Measurements from ENCODE around the gene NR1H4. TPM values are rescaled to one million over a fixed set of nuclear protein-coding genes. Genes with fewer than 3 reads are reported as not detected.

Gene NR1H4
- total and polyA plus RNA-seq, 2 of the 13 experiments (the other 11 are each of a cell fraction or from before 2014, with no cell fraction given) = 27.3 to 114 TPM

- TF ChIP-seq, protein P1, sequence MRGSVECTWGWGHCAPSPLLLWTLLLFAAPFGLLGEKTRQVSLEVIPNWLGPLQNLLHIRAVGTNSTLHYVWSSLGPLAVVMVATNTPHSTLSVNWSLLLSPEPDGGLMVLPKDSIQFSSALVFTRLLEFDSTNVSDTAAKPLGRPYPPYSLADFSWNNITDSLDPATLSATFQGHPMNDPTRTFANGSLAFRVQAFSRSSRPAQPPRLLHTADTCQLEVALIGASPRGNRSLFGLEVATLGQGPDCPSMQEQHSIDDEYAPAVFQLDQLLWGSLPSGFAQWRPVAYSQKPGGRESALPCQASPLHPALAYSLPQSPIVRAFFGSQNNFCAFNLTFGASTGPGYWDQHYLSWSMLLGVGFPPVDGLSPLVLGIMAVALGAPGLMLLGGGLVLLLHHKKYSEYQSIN (CRISPR knock-in tag; IDR thresholded peaks at IDR 0.05; ENCODE audit: borderline replicate concordance) = no peak
- TF ChIP-seq ZNF878 (CRISPR knock-in tag; IDR thresholded peaks at IDR 0.05) (no peak), ZNF883 (CRISPR knock-in tag; IDR thresholded peaks at IDR 0.05; ENCODE audit: not compliant biosample characterization) (no peak), ZNF652 (CRISPR knock-in tag; IDR thresholded peaks at IDR 0.05; ENCODE audit: borderline replicate concordance, low read depth) (peak; percentile 77), NCOA1 (CRISPR knock-in tag; IDR thresholded peaks at IDR 0.05) (no peak), AKAP8 (CRISPR knock-in tag; IDR thresholded peaks at IDR 0.05) (no peak), PCBP1 (IDR thresholded peaks at IDR 0.05; ENCODE audit: borderline replicate concordance, low read depth, low read length) (no peak), MXD3 (CRISPR knock-in tag; IDR thresholded peaks at IDR 0.05) (no peak), ZBTB21 (CRISPR knock-in tag; IDR thresholded peaks at IDR 0.05) (0 out of 2 replicates have a peak, but pooled peaks have one; percentile 32), SMARCE1 (IDR thresholded peaks at IDR 0.05; ENCODE audit: borderline replicate concordance) (no peak), RAD51 (IDR thresholded peaks at IDR 0.05; ENCODE audit: borderline replicate concordance) (no peak), ZNF510 (CRISPR knock-in tag; IDR thresholded peaks at IDR 0.05; ENCODE audit: low read depth) (no peak), ZNF724P (CRISPR knock-in tag; IDR thresholded peaks at IDR 0.05; ENCODE audit: borderline replicate concordance) (no peak), MLLT10 (CRISPR knock-in tag; IDR thresholded peaks at IDR 0.05) (no peak), CHCHD3 (CRISPR knock-in tag; IDR thresholded peaks at IDR 0.05) (no peak), RBM39 (IDR thresholded peaks at IDR 0.05; ENCODE audit: low read depth, low read length, poor library complexity, severe bottlenecking) (no peak), JUN (CRISPR knock-in tag; IDR thresholded peaks at IDR 0.05) (no peak), HMG20B (CRISPR knock-in tag; conservative IDR thresholded peaks at IDR 0.05) (0 out of 2 replicates have a peak, but pooled peaks have one; percentile 46), NFKBIZ (CRISPR knock-in tag; IDR thresholded peaks at IDR 0.05) (peak; percentile 40; the same call in 1 of the 2 replicates), REXO4 (CRISPR knock-in tag; IDR thresholded peaks at IDR 0.05; ENCODE audit: borderline replicate concordance) (no peak), ZNF44 (CRISPR knock-in tag; IDR thresholded peaks at IDR 0.05) (no peak), ZNF781 (CRISPR knock-in tag; IDR thresholded peaks at IDR 0.05; ENCODE audit: borderline replicate concordance, not compliant biosample characterization) (no peak)
- TF ChIP-seq, protein P2, sequence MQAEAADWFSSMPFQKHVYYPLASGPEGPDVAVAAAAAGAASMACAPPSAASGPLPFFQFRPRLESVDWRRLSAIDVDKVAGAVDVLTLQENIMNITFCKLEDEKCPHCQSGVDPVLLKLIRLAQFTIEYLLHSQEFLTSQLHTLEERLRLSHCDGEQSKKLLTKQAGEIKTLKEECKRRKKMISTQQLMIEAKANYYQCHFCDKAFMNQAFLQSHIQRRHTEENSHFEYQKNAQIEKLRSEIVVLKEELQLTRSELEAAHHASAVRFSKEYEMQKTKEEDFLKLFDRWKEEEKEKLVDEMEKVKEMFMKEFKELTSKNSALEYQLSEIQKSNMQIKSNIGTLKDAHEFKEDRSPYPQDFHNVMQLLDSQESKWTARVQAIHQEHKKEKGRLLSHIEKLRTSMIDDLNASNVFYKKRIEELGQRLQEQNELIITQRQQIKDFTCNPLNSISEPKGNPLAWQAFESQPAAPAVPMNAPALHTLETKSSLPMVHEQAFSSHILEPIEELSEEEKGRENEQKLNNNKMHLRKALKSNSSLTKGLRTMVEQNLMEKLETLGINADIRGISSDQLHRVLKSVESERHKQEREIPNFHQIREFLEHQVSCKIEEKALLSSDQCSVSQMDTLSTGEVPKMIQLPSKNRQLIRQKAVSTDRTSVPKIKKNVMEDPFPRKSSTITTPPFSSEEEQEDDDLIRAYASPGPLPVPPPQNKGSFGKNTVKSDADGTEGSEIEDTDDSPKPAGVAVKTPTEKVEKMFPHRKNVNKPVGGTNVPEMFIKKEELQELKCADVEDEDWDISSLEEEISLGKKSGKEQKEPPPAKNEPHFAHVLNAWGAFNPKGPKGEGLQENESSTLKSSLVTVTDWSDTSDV (CRISPR knock-in tag; IDR thresholded peaks at IDR 0.05) = no peak
- TF ChIP-seq, protein P3, sequence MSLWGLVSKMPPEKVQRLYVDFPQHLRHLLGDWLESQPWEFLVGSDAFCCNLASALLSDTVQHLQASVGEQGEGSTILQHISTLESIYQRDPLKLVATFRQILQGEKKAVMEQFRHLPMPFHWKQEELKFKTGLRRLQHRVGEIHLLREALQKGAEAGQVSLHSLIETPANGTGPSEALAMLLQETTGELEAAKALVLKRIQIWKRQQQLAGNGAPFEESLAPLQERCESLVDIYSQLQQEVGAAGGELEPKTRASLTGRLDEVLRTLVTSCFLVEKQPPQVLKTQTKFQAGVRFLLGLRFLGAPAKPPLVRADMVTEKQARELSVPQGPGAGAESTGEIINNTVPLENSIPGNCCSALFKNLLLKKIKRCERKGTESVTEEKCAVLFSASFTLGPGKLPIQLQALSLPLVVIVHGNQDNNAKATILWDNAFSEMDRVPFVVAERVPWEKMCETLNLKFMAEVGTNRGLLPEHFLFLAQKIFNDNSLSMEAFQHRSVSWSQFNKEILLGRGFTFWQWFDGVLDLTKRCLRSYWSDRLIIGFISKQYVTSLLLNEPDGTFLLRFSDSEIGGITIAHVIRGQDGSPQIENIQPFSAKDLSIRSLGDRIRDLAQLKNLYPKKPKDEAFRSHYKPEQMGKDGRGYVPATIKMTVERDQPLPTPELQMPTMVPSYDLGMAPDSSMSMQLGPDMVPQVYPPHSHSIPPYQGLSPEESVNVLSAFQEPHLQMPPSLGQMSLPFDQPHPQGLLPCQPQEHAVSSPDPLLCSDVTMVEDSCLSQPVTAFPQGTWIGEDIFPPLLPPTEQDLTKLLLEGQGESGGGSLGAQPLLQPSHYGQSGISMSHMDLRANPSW (CRISPR knock-in tag; IDR thresholded peaks at IDR 0.05; ENCODE audit: borderline replicate concordance) = no peak
Measured at GRCh38 chr12:100445081-100445481, 28.6 kb upstream of the NR1H4 start (continued).
